ENCODE data around the gene KRTAP5-10. TPM values are rescaled to one million over a fixed set of nuclear protein-coding genes. Genes with fewer than 3 reads are reported as not detected.
"Not testable (repeated sequence)": the region's sequence is repeated elsewhere in the genome, so short reads cannot be mapped to it uniquely, and the experiment has no call there.

Gene KRTAP5-10
- total RNA-seq, 2 experiments from 2014 or later, result not detected

GRCh38 chr11:71604798-71605488 is 39.6 kb downstream of the KRTAP5-10 start:
- H3K9me3 Mint-ChIP-seq (ENCODE audit: low read depth); H3K36me3 Mint-ChIP-seq (ENCODE audit: low read depth); H3K27me3 Mint-ChIP-seq; H3K4me3 Mint-ChIP-seq; ATAC-seq; H3K4me1 Mint-ChIP-seq; POLR2A ChIA-PET; intact Hi-C loops (cut with DNase I, micrococcal nuclease); H3K27ac Mint-ChIP-seq: not testable (repeated sequence)
- DNase-seq, result peak; percentile 32
- CTCF ChIA-PET, result interaction anchor here (0.6 kb wide), 1 partner anchor 605 kb away, joined by 3 read pairs; no protein-coding TSS in a partner anchor

GRCh38 chr11:71606853-71607519 is 41.6 kb downstream of the KRTAP5-10 start:
- DNase-seq; POLR2A ChIA-PET; H3K4me1 Mint-ChIP-seq; intact Hi-C loops (cut with DNase I, micrococcal nuclease); CTCF ChIA-PET; H3K27me3 Mint-ChIP-seq; H3K36me3 Mint-ChIP-seq (ENCODE audit: low read depth); H3K9me3 Mint-ChIP-seq (ENCODE audit: low read depth); ATAC-seq; H3K4me3 Mint-ChIP-seq; H3K27ac Mint-ChIP-seq: not testable (repeated sequence)

- H3K27ac Mint-ChIP-seq; H3K36me3 Mint-ChIP-seq (ENCODE audit: low read depth); intact Hi-C loops (cut with DNase I, micrococcal nuclease); H3K27me3 Mint-ChIP-seq; H3K4me1 Mint-ChIP-seq; H3K4me3 Mint-ChIP-seq; H3K9me3 Mint-ChIP-seq (ENCODE audit: low read depth); ATAC-seq; POLR2A ChIA-PET; CTCF ChIA-PET; DNase-seq: not testable (repeated sequence)
Measured at GRCh38 chr11:71607520-71608216, 42.3 kb downstream of the KRTAP5-10 start.

- H3K27ac Mint-ChIP-seq; H3K36me3 Mint-ChIP-seq (ENCODE audit: low read depth); POLR2A ChIA-PET; ATAC-seq; DNase-seq; CTCF ChIA-PET; H3K4me1 Mint-ChIP-seq; intact Hi-C loops (cut with DNase I, micrococcal nuclease); H3K4me3 Mint-ChIP-seq; H3K27me3 Mint-ChIP-seq; H3K9me3 Mint-ChIP-seq (ENCODE audit: low read depth): not testable (repeated sequence)
Measured at GRCh38 chr11:71608272-71608671, 42.9 kb downstream of the KRTAP5-10 start.

GRCh38 chr11:71611218-71611910 is 46.0 kb downstream of the KRTAP5-10 start:
- H3K27me3 Mint-ChIP-seq; DNase-seq; ATAC-seq; H3K4me1 Mint-ChIP-seq; H3K4me3 Mint-ChIP-seq; H3K27ac Mint-ChIP-seq; CTCF ChIA-PET; POLR2A ChIA-PET; H3K36me3 Mint-ChIP-seq (ENCODE audit: low read depth); H3K9me3 Mint-ChIP-seq (ENCODE audit: low read depth); intact Hi-C loops (cut with DNase I, micrococcal nuclease): not testable (repeated sequence)

GRCh38 chr11:71613931-71614330 is 48.6 kb downstream of the KRTAP5-10 start:
- H3K4me3 Mint-ChIP-seq; H3K27me3 Mint-ChIP-seq; H3K36me3 Mint-ChIP-seq (ENCODE audit: low read depth); H3K9me3 Mint-ChIP-seq (ENCODE audit: low read depth); ATAC-seq; DNase-seq; H3K27ac Mint-ChIP-seq; H3K4me1 Mint-ChIP-seq; POLR2A ChIA-PET; intact Hi-C loops (cut with DNase I, micrococcal nuclease); CTCF ChIA-PET: not testable (repeated sequence)

- ATAC-seq; H3K27me3 Mint-ChIP-seq; H3K27ac Mint-ChIP-seq; H3K4me1 Mint-ChIP-seq; DNase-seq; H3K9me3 Mint-ChIP-seq (ENCODE audit: low read depth); intact Hi-C loops (cut with DNase I, micrococcal nuclease); H3K4me3 Mint-ChIP-seq; CTCF ChIA-PET; POLR2A ChIA-PET; H3K36me3 Mint-ChIP-seq (ENCODE audit: low read depth): not testable (repeated sequence)
Measured at GRCh38 chr11:71614366-71614917, 49.1 kb downstream of the KRTAP5-10 start.

- POLR2A ChIA-PET; H3K9me3 Mint-ChIP-seq (ENCODE audit: low read depth); ATAC-seq; H3K4me3 Mint-ChIP-seq; DNase-seq; H3K27me3 Mint-ChIP-seq; H3K36me3 Mint-ChIP-seq (ENCODE audit: low read depth); intact Hi-C loops (cut with DNase I, micrococcal nuclease); CTCF ChIA-PET; H3K4me1 Mint-ChIP-seq; H3K27ac Mint-ChIP-seq: not testable (repeated sequence)
Measured at GRCh38 chr11:71615003-71615402, 49.6 kb downstream of the KRTAP5-10 start.

Other genes starting within 250 kb of the KRTAP5-10 start
- 10 to 100 TPM; 57.3 to 64.0 TPM for gene DHCR7, start 117.2 kb upstream of the KRTAP5-10 start, total RNA-seq
- 10 to 100 TPM; 79.4 to 88.8 TPM for gene NADSYN1, start 112.4 kb upstream of the KRTAP5-10 start, total RNA-seq
- under 1 TPM in 1 of 2 experiments, not detected in 1; 0.16 TPM for gene KRTAP5-7, start 38.3 kb upstream of the KRTAP5-10 start, total RNA-seq
- gene KRTAP5-8, start 27.5 kb upstream of the KRTAP5-10 start, total RNA-seq, result not detected
- gene KRTAP5-9, start 17.1 kb upstream of the KRTAP5-10 start, total RNA-seq, result under 1 TPM in 1 of 2 experiments, not detected in 1; 0.21 TPM
- gene KRTAP5-11, start 17.3 kb downstream of the KRTAP5-10 start, total RNA-seq, result not detected

All from activated CD4-positive, alpha-beta T cell treated with anti-CD3 and anti-CD28 coated beads for 36 hours (primary cell).